CD4-positive, alpha-beta T cell treated with Interferon gamma for 1 hour (primary cell): ENCODE results near the gene MIDN.
"Not testable (repeated sequence)": the region's sequence is repeated elsewhere in the genome, so short reads cannot be mapped to it uniquely, and the experiment has no call there.

ENCODE experiments used
- DNase-seq: peaks from one replicate; pipeline ENCODE4 v3.0.0-alpha.2; 2020

Gene MIDN

DNA sequence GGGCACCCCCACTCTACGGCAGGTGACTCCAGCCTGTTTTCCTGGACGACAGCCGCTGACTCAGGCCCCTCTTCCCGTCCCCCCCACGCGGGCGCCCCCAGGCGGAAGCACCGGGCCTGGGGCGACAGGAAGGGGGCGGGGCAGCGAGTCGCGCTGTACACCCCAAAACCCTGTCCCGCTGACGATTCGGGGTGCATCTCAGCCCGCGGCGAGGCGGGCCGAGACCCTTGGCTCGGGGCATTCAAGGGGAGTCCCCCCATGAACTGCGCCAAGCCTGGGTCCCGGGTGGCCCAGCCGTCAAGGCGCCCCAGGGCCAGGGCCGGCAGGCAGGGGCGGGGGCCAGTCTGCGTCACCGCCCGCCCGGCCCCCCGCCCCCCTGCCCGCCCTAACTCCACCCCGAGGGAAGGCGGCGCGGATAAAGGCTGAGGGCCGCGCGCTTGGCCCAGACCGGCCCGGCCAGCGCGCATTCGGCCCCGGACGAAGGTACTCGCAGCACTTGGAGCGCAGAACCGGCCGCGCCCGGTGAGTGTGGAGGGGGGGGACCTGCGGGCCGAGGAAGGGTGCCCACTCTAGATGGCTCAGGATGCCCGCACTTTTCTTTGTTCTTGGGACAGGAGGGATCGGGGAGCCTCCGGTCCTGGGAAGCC is at the start of gene MIDN:
Gene MIDN, plus strand, starts transcription at position 445 of the 647 bp plus-strand sequence. CDS start 1,714 bp downstream, outside the sequence.
- DNase-seq = peak; percentile 78

DNA sequence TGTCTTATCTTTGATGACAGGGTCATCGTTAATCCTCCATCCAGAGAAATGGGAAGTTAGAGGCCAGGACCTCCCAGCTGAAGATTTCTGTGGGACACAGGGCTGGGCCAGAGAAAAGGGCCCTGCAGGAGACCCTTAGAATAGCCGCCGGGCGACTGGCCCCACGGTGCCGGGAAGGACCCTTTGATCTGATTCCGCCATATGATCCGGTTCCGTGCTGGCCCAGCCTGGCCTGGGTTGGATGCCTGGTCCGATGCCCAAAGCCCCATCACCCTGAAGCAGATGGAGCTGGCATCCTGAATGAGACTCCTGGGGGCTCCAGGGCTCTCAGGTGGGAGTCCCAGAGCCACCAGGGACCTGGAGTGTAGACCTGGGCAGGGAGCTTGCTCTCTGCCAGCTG is 48.9 kb upstream of the MIDN start:
- no peak for DNase-seq

- DNase-seq = not testable (repeated sequence)
Observed at GRCh38 chr19:1200614-1201013, 47.8 kb upstream of the MIDN start.

- DNase-seq = peak; percentile 99
Observed at GRCh38 chr19:1205114-1206099, 43.0 kb upstream of the MIDN start, which contains the start of gene STK11. Gene STK11, plus strand, starts transcription at chr19:1205778. Its CDS starts 1,136 bp downstream, at chr19:1206914.

DNA sequence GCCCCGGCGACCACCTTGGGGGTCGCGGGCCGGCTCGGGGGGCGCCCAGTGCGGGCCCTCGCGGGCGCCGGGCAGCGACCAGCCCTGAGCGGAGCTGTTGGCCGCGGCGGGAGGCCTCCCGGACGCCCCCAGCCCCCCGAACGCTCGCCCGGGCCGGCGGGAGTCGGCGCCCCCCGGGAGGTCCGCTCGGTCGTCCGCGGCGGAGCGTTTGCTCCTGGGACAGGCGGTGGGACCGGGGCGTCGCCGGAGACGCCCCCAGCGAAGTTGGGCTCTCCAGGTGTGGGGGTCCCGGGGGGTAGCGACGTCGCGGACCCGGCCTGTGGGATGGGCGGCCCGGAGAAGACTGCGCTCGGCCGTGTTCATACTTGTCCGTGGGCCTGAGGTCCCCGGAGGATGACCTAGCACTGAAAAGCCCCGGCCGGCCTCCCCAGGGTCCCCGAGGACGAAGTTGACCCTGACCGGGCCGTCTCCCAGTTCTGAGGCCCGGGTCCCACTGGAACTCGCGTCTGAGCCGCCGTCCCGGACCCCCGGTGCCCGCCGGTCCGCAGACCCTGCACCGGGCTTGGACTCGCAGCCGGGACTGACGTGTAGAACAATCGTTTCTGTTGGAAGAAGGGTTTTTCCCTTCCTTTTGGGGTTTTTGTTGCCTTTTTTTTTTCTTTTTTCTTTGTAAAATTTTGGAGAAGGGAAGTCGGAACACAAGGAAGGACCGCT is 42.1 kb upstream of the MIDN start:
- DNase-seq = no peak

DNA sequence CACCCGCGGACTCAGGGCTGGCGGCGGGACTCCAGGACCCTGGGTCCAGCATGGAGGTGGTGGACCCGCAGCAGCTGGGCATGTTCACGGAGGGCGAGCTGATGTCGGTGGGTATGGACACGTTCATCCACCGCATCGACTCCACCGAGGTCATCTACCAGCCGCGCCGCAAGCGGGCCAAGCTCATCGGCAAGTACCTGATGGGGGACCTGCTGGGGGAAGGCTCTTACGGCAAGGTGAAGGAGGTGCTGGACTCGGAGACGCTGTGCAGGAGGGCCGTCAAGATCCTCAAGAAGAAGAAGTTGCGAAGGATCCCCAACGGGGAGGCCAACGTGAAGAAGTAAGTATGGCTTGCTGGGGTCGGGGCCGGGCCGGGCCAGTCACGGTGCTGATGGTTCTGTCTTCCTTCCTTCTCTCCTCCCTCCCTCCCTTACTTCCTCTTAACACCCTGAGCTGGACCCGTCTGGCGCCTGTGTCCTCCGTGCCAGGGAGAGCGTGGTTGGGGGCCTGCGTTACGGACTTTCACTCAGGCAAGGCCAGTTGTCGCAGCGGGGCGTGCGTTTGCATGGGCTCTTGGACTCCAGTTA is 41.4 kb upstream of the MIDN start:
- DNase-seq = peak; percentile 36

GRCh38 chr19:1208830-1209229 is 39.6 kb upstream of the MIDN start:
- not testable (repeated sequence) for DNase-seq

DNA sequence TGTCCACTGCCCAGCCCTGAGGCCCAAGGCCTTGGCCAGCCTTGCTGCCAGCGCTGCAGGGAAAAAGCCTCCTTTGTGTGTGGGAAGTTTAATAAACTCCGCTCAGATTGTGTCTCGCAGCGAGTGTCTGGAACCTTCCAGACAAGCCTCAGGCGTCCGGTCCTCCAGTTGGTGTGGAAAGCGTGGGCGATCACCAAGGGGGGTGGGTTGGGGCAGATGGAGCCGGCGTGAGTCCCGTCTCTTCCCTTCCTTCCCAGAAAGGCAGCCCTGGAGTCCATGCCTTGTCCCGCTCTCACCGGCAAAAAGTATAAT is 38.2 kb upstream of the MIDN start:
- no peak for DNase-seq

DNA sequence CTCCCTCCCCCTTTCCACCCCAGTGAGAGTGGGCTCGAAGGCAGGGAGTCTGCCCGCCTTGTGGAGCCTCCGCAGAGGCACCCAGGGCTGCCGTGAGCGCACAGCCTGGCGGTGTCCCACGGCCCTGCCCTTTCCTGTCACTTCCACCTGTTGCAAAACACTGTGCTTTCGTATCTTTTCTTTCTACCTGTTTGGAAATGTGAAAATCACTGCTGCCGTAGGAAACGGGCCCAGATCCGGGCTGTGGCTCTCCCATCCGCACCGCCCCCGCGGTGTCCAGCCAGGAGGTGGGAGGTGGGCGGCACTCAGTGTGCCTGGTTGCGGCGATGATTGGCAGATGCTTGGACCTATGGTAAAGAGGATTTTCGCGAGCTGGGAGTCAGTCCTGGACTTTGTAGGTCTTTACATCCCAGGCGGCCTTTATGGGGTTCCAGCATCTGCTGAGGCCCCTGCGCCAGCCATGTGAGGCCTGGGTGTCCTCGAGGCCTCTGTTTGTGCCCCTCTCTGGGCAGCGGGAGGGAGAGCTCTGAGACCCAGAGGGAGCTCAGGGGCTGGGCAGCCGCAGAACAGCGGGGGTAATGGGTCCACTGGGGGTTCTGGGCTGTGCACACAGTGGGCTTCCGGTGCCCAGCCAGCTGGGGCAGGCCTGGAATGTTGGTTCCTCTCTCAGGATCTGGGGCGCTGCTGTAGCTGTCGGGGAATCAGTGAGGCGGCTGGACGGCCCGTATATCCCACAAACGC is 36.7 kb upstream of the MIDN start:
- DNase-seq = no peak

- peak; percentile 81 for DNase-seq
Observed at GRCh38 chr19:1213391-1214286, 34.7 kb upstream of the MIDN start.

GRCh38 chr19:1214299-1214861 is 34.0 kb upstream of the MIDN start:
- DNase-seq = no peak

DNA sequence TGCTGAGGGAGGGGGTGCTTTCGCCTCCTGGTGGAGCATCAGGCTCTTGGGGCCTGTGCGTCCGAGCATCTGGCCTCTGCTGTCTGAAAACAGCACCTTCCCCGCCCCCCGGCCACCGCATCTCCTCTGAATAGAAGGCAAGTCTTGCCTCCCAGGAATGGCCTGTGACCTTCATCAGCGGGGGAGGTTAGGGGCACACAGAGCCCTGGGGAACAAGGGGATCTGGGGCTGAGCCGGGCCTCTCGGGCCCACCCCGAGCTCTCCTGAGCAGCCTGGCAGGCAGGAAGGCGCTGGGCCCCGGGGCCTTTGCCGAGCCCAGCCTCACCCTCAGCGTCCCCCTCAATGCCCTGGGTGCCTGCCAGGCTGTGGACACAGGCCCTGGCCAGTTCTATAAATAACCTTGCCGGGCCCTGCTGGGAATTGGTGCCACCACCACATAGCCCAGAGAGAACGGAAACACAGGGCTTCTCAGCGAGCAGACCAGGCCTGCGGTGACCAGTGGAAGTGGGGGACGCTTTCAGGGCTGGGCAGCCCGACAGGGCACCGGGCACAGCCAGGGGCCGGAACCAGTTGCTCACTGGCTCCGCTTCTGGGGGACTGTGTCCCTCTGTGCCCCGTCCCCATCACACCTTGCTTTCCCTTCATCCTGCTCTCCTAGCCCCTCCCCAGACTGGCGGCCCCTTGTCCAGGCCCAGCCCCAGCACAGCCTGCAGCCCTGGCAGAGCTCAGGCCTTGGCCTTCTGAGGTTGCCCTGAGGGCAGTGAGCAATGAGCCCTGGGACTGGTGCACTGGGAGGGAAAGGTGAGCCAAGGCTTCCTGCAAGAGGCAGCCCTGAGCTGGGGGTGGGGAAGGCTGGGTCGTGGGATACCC is 33.3 kb upstream of the MIDN start:
- DNase-seq = no peak

GRCh38 chr19:1216756-1217155 is 31.6 kb upstream of the MIDN start:
- DNase-seq = no peak

DNA sequence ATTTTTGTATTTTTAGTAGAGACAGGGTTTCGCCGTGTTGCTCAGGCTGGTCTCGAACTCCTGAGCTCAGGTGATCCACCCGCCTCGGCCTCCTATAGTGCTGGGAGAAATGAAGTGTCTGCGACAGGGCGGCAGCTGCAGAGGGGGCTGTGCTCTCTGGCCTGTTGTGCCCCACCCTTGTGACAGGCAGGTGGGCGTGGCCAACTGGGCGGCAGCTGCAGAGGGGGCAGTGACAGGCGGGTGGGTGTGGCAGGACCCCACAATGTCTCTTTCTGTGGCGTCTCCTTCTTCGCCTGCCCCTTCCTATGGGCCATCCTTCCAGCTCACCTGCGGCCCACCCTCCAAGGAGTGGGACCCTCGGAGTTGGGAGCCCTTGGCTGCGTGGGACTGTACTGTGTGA is 31.0 kb upstream of the MIDN start:
- DNase-seq = no peak

DNA sequence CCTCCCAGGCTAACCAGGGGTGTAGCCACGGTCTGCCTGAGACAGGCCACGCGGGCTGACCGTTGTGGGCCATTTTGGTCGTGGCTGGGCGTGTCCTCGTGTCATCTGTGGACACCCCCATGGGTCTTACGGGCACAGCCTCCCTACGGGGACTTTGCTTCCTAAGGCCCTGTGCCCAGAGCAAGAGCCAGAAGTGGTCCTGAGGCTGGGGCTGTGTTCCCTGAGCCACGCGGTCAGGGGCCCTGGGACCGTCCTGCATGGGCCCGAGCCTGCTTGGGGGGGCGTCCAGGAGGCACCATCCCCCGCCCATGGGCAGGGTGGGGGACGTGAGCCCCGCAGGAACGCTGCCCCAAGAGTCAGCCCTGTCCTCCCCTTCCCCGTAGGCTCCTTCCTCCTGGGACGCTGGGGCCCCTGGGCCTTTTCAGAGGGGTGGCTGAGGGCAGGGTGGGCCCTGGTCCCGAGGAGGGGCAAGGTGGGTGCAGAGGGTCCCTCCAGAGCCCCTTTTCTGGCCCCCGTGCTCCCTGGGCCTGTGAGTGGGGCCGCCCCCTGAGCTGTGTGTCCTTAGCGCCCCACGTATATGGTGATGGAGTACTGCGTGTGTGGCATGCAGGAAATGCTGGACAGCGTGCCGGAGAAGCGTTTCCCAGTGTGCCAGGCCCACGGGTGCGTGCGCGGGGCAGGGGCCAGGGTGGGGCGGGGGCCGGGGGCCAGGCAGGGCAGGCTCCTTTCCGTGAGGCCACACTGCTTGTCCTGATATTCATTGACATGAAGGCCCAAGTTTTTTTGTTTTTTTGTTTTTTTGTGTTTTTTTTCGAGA is 29.4 kb upstream of the MIDN start:
- DNase-seq = no peak

GRCh38 chr19:1219786-1220476 is 28.5 kb upstream of the MIDN start:
- DNase-seq = no peak

DNA sequence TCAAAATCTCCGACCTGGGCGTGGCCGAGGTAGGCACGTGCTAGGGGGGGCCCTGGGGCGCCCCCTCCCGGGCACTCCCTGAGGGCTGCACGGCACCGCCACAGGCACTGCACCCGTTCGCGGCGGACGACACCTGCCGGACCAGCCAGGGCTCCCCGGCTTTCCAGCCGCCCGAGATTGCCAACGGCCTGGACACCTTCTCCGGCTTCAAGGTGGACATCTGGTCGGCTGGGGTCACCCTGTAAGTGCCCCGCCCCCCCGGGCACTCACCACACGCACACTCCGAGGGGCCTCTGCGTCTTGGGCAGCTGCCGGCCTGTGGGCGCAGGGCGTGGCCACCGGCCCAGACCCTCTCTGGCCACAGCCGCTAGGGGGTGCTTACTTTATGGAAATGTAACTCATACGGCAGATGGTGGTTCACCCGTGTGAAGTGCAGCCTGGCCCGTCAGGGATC is 27.9 kb upstream of the MIDN start:
- DNase-seq = no peak
